A673 (cell line): ENCODE data around the gene NDRG4. TPM values are rescaled to one million over a fixed set of nuclear protein-coding genes. Genes with fewer than 3 reads are reported as not detected.
"Not testable (repeated sequence)": the region's sequence is repeated elsewhere in the genome, so short reads cannot be mapped to it uniquely, and the experiment has no call there.

Experiments used
- BruUV-seq: library from RNA; stranded (reverse); fragments of 400-500 nt; replicated peaks from 2 replicates; lab custom pipeline; 2021; lab: Mats Ljungman, UMichigan
- CTCF ChIA-PET: fragments of 300-600 bp; sonication (Branson Sonifier 250); formaldehyde crosslinking; loops from one replicate; lab custom pipeline; 2022; ENCODE audit warnings: antibody characterized with exemption; lab: Charles Lee
- POLR2A ChIA-PET: fragments of 300-600 bp; sonication (Branson Sonifier 250); formaldehyde crosslinking; loops from one replicate; lab custom pipeline; 2022; ENCODE audit warnings: antibody characterized with exemption; ENCODE audit not compliant: low non-redundant PET; lab: Charles Lee
- DNase-seq: peaks from one replicate; pipeline ENCODE4 v3.0.0-alpha.2; 2015; ENCODE audit warnings: low spot score
- H3K27ac ChIP-seq: fragments of 200-600 bp; sonication (generic); 2 replicates; pipeline ENCODE4 v1.5.1; 2016; ENCODE audit warnings: mixed run types, low read depth, mild to moderate bottlenecking, mixed read lengths, antibody characterized with exemption, low read length; ENCODE audit not compliant: poor library complexity, severe bottlenecking
- H3K27me3 ChIP-seq: fragments of 200-600 bp; sonication (generic); replicated peaks from 2 replicates; pipeline ENCODE4 v1.6.1; 2017; ENCODE audit warnings: mixed run types, low read depth, mild to moderate bottlenecking, mixed read lengths, antibody characterized with exemption, low read length; ENCODE audit not compliant: insufficient read depth, poor library complexity
- H3K36me3 ChIP-seq: fragments of 200-600 bp; sonication (generic); 2 replicates; pipeline ENCODE4 v1.6.1; 2016; ENCODE audit warnings: mixed run types, mild to moderate bottlenecking, mixed read lengths, antibody characterized with exemption, low read length; ENCODE audit not compliant: insufficient read depth, poor library complexity, severe bottlenecking
- H3K4me1 ChIP-seq: fragments of 200-600 bp; sonication (generic); 2 replicates; pipeline ENCODE4 v1.6.1; 2017; ENCODE audit warnings: mixed run types, mild to moderate bottlenecking, mixed read lengths, antibody characterized with exemption, low read length; ENCODE audit not compliant: insufficient read depth, poor library complexity, severe bottlenecking
- H3K4me3 ChIP-seq: fragments of 200-600 bp; sonication (generic); 2 replicates; pipeline ENCODE4 v1.5.1; 2016; ENCODE audit warnings: low read depth, mixed run types, mild to moderate bottlenecking, mixed read lengths, low read length; ENCODE audit not compliant: poor library complexity, severe bottlenecking
- H3K9me3 ChIP-seq: fragments of 200-600 bp; sonication (generic); 2 replicates; pipeline ENCODE4 v1.6.1; 2016; ENCODE audit warnings: mixed run types, low read depth, mild to moderate bottlenecking, mixed read lengths, antibody characterized with exemption, low read length; ENCODE audit not compliant: poor library complexity, severe bottlenecking
- EZH2 ChIP-seq: fragments of 200-600 bp; sonication (generic); IDR thresholded peaks from 2 replicates; pipeline ENCODE4 v1.6.1; 2017; ENCODE audit warnings: borderline replicate concordance, low read depth, mild to moderate bottlenecking, mixed read lengths, antibody characterized with exemption, low read length; ENCODE audit not compliant: poor library complexity, severe bottlenecking
- intact Hi-C: fragments of 100-400 bp; cut with micrococcal nuclease; formaldehyde crosslinking; loops from one replicate; pipeline ENCODE4 v1.10.0; 2022; ENCODE audit not compliant: unreplicated experiment
- total RNA-seq: library from RNA; stranded (reverse); gene quantifications from 2 replicates; pipeline ENCODE4 v1.2.3, GENCODE V29; 2021
- TF ChIP-seq, protein P1 (sequence below): fragments of 300-800, 200-600 bp; sonication (generic); conservative IDR thresholded peaks from 2 replicates; pipeline ENCODE4 v1.5.1; 2017; ENCODE audit warnings: low read depth, mild to moderate bottlenecking, antibody characterized with exemption, low read length, moderate library complexity, mixed read lengths

Gene NDRG4
- total RNA-seq, 1 experiment from 2014 or later, result 0.28 TPM

DNA sequence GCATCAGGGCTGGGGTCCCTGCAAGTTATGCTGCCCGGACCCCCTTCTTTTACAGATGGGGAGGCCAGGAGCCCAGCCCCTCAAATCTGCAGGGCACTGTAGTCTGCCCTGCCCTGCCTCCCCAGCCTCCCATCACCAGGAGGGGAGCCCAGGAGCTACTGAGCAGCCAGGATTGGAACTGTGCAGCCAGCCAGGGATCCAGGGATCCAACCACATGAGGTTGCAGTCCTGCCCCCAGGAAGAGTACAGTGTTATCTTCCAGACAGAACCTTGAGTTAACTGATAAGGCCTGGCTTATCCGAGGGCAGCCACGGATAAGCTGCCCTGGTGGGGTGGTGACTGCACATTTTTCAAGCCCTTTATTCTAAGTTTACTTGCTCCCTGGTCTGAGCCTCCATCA lies 11.4 kb upstream of the NDRG4 start:
- no peaks in the 10 kb centered on the region for H3K36me3 ChIP-seq
- TF ChIP-seq EZH2, result no peak
- TF ChIP-seq, protein P1, sequence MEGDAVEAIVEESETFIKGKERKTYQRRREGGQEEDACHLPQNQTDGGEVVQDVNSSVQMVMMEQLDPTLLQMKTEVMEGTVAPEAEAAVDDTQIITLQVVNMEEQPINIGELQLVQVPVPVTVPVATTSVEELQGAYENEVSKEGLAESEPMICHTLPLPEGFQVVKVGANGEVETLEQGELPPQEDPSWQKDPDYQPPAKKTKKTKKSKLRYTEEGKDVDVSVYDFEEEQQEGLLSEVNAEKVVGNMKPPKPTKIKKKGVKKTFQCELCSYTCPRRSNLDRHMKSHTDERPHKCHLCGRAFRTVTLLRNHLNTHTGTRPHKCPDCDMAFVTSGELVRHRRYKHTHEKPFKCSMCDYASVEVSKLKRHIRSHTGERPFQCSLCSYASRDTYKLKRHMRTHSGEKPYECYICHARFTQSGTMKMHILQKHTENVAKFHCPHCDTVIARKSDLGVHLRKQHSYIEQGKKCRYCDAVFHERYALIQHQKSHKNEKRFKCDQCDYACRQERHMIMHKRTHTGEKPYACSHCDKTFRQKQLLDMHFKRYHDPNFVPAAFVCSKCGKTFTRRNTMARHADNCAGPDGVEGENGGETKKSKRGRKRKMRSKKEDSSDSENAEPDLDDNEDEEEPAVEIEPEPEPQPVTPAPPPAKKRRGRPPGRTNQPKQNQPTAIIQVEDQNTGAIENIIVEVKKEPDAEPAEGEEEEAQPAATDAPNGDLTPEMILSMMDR, result no peak
- no peaks in the 10 kb centered on the region for H3K27me3 ChIP-seq
- ChIA-PET CTCF (interaction anchor here (0.6 to 2.1 kb wide), 3 partner anchors 81 to 188 kb away, joined by 3 to 29 read pairs (median 4); no protein-coding TSS in a partner anchor), POLR2A (no interaction called here)
- H3K4me3 ChIP-seq, result no peak overlapping the region
- no peaks in the 10 kb centered on the region for H3K9me3 ChIP-seq
- H3K27ac ChIP-seq, result no peak overlapping the region
- H3K4me1 ChIP-seq, result no peaks in the 10 kb centered on the region
- intact Hi-C loops, result loop anchor here (5.0 to 10.0 kb wide), 2 partner anchors 364 to 466 kb away; partner anchors contain the start of gene CFAP20
- no peak for DNase-seq
- BruUV-seq, result no TSS peak

DNA sequence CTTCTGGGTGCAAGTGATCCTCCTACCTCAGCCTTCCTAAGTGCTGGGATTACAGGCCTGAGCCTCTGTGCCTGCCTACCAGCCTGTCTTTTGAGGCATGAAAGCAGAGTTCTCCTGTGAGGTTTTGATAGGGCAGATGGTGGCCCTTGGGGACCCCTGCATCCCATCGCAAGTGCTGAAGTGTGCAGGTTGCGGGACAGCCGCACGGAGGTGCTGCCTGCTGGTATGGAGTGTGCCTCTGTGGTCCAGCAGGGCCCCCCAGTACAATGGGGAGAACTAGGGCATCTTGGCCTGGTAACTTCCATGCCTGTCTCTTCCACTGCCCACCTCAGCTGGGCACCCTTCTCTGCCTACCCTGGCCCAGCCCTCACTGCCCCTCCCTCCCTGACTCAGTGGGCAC lies 9.9 kb upstream of the NDRG4 start:
- DNase-seq, result no peak
- ChIA-PET POLR2A (no interaction called here), CTCF (interaction anchor here (1.3 kb wide), 1 partner anchor 266 kb away, joined by 3 read pairs; no protein-coding TSS in a partner anchor)
- Histone ChIP-seq H3K4me3 (no peak overlapping the region), H3K27ac (no peak overlapping the region), H3K27me3 (no peaks in the 10 kb centered on the region), H3K9me3 (no peaks in the 10 kb centered on the region), H3K36me3 (no peaks in the 10 kb centered on the region), H3K4me1 (no peaks in the 10 kb centered on the region)
- no TSS peak for BruUV-seq
- TF ChIP-seq EZH2, result no peak
- TF ChIP-seq, protein P1, result no peak
- intact Hi-C loops, result loop anchor here (5.0 kb wide), 1 partner anchor 913 kb away; no protein-coding TSS in a partner anchor

DNA sequence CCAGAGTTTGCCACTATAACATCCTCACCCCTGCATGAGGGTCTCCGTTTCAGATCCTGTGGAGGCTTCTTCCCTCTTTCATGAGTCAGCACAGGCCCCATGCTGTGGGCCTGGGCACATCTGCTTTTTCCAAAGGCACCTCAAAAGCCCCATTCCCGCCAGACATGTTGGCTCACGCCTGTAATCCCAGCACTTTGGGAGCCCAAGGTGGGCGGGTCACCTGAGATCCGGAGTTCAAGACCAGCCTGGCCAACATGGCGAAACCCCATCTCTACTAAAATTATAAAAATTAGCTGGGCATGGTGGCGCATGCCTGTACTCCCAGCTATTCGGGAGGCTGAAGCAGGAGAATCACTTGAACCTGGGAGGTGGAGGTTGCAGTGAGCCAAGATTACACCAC lies 9.4 kb upstream of the NDRG4 start:
- H3K4me3 ChIP-seq, H3K27ac ChIP-seq, H3K27me3 ChIP-seq, DNase-seq, BruUV-seq, POLR2A ChIA-PET, H3K4me1 ChIP-seq, H3K9me3 ChIP-seq, H3K36me3 ChIP-seq: not testable (repeated sequence)
- CTCF ChIA-PET, result interaction anchor here (1.3 kb wide), 1 partner anchor 265 kb away, joined by 3 read pairs; no protein-coding TSS in a partner anchor
- intact Hi-C loops, result loop anchor here (5.0 kb wide), 1 partner anchor 913 kb away; no protein-coding TSS in a partner anchor

DNA sequence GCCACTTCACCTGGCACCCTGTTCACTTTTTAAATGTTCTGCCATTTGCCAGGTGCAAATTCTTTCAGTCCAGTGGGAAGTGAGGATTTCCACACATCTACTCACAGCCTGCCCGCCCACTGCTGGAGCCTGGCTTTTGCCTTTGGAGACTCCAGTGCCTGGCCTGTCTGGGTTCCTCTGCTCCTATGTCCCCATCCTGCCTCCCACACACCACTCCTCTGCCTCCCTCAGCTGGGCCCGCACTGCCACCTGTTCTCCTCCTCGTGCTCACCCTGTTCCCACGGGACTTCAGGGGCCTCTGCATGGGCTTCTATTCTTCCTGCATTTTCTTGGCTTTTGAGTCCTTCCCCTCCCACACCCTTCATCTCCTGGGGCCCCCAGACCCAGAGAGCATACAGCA lies 7.9 kb upstream of the NDRG4 start:
- Histone ChIP-seq H3K9me3 (no peaks in the 10 kb centered on the region), H3K4me1 (no peaks in the 10 kb centered on the region), H3K27me3 (no peaks in the 10 kb centered on the region), H3K36me3 (no peaks in the 10 kb centered on the region), H3K27ac (no peak overlapping the region), H3K4me3 (no peak overlapping the region)
- no peak for DNase-seq
- TF ChIP-seq EZH2, result no peak
- TF ChIP-seq, protein P1, result no peak
- ChIA-PET CTCF (no interaction called here), POLR2A (no interaction called here)
- BruUV-seq, result no TSS peak
- intact Hi-C loops, result loop anchor here (5.0 kb wide), 1 partner anchor 915 kb away; no protein-coding TSS in a partner anchor
